OCI-LY1 (cell line): ENCODE results near the gene PTPN3.

ENCODE experiments used
- H2AFZ ChIP-seq: fragments of 200-600 bp; sonication (generic), shearing (Covaris generic); 2 replicates; pipeline ENCODE4 v1.6.0; 2014; ENCODE audit warnings: antibody characterized with exemption, mild to moderate bottlenecking, low read length
- H3F3A ChIP-seq: fragments of 200-600 bp; sonication (generic), shearing (Covaris generic); 2 replicates; pipeline ENCODE4 v1.6.0; 2014; ENCODE audit warnings: mild to moderate bottlenecking, antibody characterized with exemption, low read length, moderate library complexity; ENCODE audit not compliant: insufficient read depth
- H3K27ac ChIP-seq: fragments of 200-600 bp; sonication (generic); 2 replicates; pipeline ENCODE4 v1.5.1; 2014; ENCODE audit warnings: low read length, mixed run types, mild to moderate bottlenecking, low read depth; ENCODE audit not compliant: poor library complexity, severe bottlenecking
- H3K27me3 ChIP-seq: fragments of 200-600 bp; sonication (generic); 2 replicates; pipeline ENCODE4 v1.6.0; 2014; ENCODE audit warnings: antibody characterized with exemption, mild to moderate bottlenecking, low read length, moderate library complexity; ENCODE audit not compliant: insufficient read depth
- H3K36me3 ChIP-seq: fragments of 200-600 bp; sonication (generic); 2 replicates; pipeline ENCODE4 v1.6.1; 2014; ENCODE audit warnings: mild to moderate bottlenecking, antibody characterized with exemption, low read length, moderate library complexity, mixed read lengths; ENCODE audit not compliant: insufficient read depth
- H3K4me1 ChIP-seq: fragments of 200-600 bp; sonication (generic); 2 replicates; pipeline ENCODE4 v1.5.1; 2014; ENCODE audit warnings: mild to moderate bottlenecking, low read length, moderate library complexity; ENCODE audit not compliant: insufficient read depth, severe bottlenecking
- H3K4me2 ChIP-seq: fragments of 200-600 bp; sonication (generic), shearing (Covaris generic); 2 replicates; pipeline ENCODE4 v1.6.1; 2014; ENCODE audit warnings: low read length
- H3K4me3 ChIP-seq: fragments of 200-600 bp; sonication (generic); 2 replicates; pipeline ENCODE4 v1.5.1; 2014; ENCODE audit warnings: low read length, low read depth, mild to moderate bottlenecking, mixed read lengths; ENCODE audit not compliant: poor library complexity, severe bottlenecking
- H3K79me2 ChIP-seq: fragments of 200-600 bp; shearing (Covaris generic); 2 replicates; pipeline ENCODE4 v1.6.1; 2016; ENCODE audit warnings: mixed run types, low read length, mixed read lengths; ENCODE audit not compliant: insufficient read depth
- H3K9ac ChIP-seq: fragments of 200-600 bp; sonication (generic), shearing (Covaris generic); 2 replicates; pipeline ENCODE4 v1.6.1; 2014; ENCODE audit warnings: mild to moderate bottlenecking, low read length, mixed read lengths
- H3K9me2 ChIP-seq: fragments of 200-600 bp; sonication (generic), shearing (Covaris generic); 2 replicates; pipeline ENCODE4 v1.6.1; 2014; ENCODE audit warnings: low read depth, mild to moderate bottlenecking, low read length, mixed read lengths
- H3K9me3 ChIP-seq: fragments of 200-600 bp; shearing (Covaris generic); 2 replicates; pipeline ENCODE4 v1.6.1; 2014; ENCODE audit warnings: low read length, mixed read lengths
- H4K20me1 ChIP-seq: fragments of 200-600 bp; sonication (generic), shearing (Covaris generic); 2 replicates; pipeline ENCODE4 v1.6.0; 2016; ENCODE audit warnings: mild to moderate bottlenecking, low read length; ENCODE audit not compliant: insufficient read depth
- CTCF ChIP-seq: fragments of 200-600 bp; sonication (generic), shearing (Covaris generic); IDR thresholded peaks from 2 replicates; pipeline ENCODE4 v1.5.1; 2017; ENCODE audit warnings: mild to moderate bottlenecking, antibody characterized with exemption, low read length, moderate library complexity, mixed read lengths
- EZH2 ChIP-seq: fragments of 200-600 bp; sonication (generic), shearing (Covaris generic); IDR thresholded peaks from 2 replicates; pipeline ENCODE4 v1.8.0; 2017; ENCODE audit warnings: borderline replicate concordance, mixed run types, mild to moderate bottlenecking, antibody characterized with exemption, low read length, moderate library complexity, mixed read lengths

The PTPN3 gene

DNA sequence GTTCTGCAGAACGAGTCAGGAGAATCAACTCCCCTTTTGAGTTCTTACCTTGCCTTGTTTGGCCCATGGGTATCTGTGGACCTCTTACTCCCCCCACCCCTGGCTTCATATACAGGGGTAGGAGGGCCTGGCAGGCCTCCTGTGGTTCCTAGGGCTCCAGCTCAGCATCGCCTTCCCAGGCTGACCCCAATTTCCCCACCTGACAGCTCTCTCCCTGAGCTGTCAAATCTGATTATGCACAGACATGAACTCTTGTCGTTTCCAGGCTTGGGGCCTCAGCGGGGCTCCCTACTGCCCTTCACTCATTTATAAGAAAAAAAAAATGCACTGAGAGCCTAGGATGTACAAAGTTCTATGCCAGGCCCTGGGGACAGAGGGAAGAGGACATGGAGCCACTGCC lies 67.9 kb downstream of the PTPN3 start:
- Histone ChIP-seq H3K9me3 (no peaks in the 10 kb centered on the region), H3K27me3 (no peaks in the 10 kb centered on the region; the same call in 1 of the 2 replicates), H4K20me1 (no peaks in the 10 kb centered on the region), H3K4me2 (no peak overlapping the region), H2AFZ (no peak overlapping the region), H3K4me1 (no peaks in the 10 kb centered on the region), H3K4me3 (no peak overlapping the region), H3F3A (no peaks in the 10 kb centered on the region), H3K36me3 (no peaks in the 10 kb centered on the region), H3K9ac (no peak overlapping the region), H3K27ac (no peak overlapping the region), H3K79me2 (no peaks in the 10 kb centered on the region), H3K9me2 (no peaks in the 10 kb centered on the region)
- TF ChIP-seq CTCF (no peak), EZH2 (no peak)

DNA sequence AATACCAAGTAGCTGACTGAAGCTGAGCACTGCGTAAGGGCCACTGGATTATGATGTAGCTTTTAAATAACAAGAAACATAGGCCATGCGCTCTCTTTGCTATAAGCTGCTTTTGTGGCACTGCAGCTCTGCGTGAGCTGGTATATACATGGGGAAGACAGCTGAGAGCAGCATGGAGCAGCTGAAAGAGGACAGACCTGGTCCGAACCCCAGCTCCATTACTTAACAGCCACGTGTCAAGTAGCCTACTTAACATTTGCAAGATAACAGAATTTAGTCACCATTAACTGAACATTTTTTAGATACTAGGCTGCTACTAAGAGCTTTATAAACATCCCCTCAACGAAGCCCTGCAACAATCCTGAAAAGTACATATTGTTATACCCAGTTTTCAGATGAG lies 69.3 kb downstream of the PTPN3 start:
- Histone ChIP-seq H3K79me2 (no peaks in the 10 kb centered on the region), H3K9me2 (no peaks in the 10 kb centered on the region), H4K20me1 (no peaks in the 10 kb centered on the region), H3K9me3 (no peaks in the 10 kb centered on the region), H3K4me2 (no peak overlapping the region), H3F3A (no peaks in the 10 kb centered on the region), H3K27me3 (no peaks in the 10 kb centered on the region), H3K4me3 (no peak overlapping the region), H3K36me3 (no peaks in the 10 kb centered on the region), H3K4me1 (no peaks in the 10 kb centered on the region), H3K27ac (no peak overlapping the region), H3K9ac (no peak overlapping the region), H2AFZ (no peak overlapping the region)
- TF ChIP-seq EZH2 (no peak), CTCF (no peak)

DNA sequence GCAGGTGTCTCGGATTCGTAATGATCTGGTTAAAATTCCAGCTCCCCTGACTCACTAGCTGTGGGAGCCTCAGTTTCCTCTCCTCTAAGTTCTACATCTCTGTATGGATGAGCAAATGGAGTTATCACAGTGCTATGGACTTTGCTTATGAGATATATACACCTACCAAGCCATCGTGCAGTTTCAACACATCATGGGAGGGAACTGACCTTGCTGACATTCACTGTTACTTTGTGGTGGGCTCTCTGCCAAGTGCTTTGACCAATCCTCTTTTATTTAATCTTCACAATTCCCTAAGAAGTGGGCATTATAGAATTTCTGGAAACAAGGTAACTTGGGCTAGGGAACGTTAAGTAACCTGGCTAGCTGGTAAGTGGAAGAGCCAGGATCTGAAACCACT lies 70.2 kb downstream of the PTPN3 start:
- H2AFZ ChIP-seq, result no peak overlapping the region
- no peaks in the 10 kb centered on the region for H3K27me3 ChIP-seq
- no peaks in the 10 kb centered on the region for H3K79me2 ChIP-seq
- no peaks in the 10 kb centered on the region for H3F3A ChIP-seq
- H3K27ac ChIP-seq, result no peak overlapping the region
- H4K20me1 ChIP-seq, result no peaks in the 10 kb centered on the region
- no peaks in the 10 kb centered on the region for H3K4me1 ChIP-seq
- TF ChIP-seq EZH2, result no peak
- TF ChIP-seq CTCF, result no peak
- no peak overlapping the region for H3K4me3 ChIP-seq
- no peaks in the 10 kb centered on the region for H3K9me3 ChIP-seq
- no peak overlapping the region for H3K9ac ChIP-seq
- no peaks in the 10 kb centered on the region for H3K9me2 ChIP-seq
- H3K4me2 ChIP-seq, result no peak overlapping the region
- H3K36me3 ChIP-seq, result no peaks in the 10 kb centered on the region
